Adrenal gland (tissue), 5 donors: ENCODE results near the gene INPP4B.

Source experiments
- POLR2A ChIP-seq, 2 donors: fragments of 450-650 bp; IDR thresholded peaks; one replicate each; pipeline ENCODE4 v1.6.1; 2017; ENCODE audit warnings: antibody characterized with exemption in 2 of 2, mild to moderate bottlenecking in 2 of 2, moderate library complexity in 1 of 2
- TF ChIP-seq, protein P1 (sequence below), 6 experiments: fragments of 450-650 bp in 4 of 6; fragments of 200-600 bp in 2 of 6; sonication (generic) in 1 of 6; IDR thresholded peaks; 1 replicate in 5 of 6; 2 replicates in 1 of 6; pipeline versions ENCODE4 v1.5.1 to v1.8.0; 2016 to 2021; ENCODE audit warnings: antibody characterized with exemption in 6 of 6, mild to moderate bottlenecking in 2 of 6, moderate library complexity in 1 of 6
- donor health status: DM: no; HTN: no; CAD: no.

DNA sequence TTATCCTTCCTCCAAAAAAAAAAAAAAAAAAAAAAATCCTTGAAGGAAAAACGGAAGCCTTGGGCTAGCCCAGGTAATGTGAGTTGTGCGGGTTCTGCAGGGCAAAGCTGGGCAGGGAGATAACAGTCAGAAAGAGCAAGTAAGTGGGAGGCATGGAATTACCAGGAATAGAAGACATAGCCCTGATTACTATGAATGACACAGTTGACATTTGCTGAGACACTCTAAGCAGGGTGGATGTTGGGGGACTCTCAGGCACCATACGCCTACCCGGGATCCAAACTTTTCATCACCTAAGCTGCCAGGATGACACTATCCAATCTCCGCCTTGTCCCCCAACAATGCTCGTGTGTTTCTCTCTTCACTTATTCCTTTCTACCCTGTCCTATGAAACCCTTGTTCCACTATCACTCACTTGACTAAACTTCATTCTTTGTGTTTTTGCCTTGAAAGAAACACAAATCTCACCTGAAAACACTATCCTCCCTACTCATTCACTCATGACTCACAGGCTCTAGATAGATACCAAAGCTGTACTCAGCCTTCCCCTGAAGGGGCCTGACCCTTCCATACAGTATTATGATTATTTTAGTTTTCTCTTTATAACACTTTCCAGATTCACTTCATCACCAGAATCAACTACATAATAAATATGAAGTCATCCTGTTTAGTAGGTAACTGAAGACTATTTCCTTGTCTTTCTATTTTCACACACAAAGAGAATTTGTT lies 158.4 kb downstream of the INPP4B start:
- TF ChIP-seq, protein P1, sequence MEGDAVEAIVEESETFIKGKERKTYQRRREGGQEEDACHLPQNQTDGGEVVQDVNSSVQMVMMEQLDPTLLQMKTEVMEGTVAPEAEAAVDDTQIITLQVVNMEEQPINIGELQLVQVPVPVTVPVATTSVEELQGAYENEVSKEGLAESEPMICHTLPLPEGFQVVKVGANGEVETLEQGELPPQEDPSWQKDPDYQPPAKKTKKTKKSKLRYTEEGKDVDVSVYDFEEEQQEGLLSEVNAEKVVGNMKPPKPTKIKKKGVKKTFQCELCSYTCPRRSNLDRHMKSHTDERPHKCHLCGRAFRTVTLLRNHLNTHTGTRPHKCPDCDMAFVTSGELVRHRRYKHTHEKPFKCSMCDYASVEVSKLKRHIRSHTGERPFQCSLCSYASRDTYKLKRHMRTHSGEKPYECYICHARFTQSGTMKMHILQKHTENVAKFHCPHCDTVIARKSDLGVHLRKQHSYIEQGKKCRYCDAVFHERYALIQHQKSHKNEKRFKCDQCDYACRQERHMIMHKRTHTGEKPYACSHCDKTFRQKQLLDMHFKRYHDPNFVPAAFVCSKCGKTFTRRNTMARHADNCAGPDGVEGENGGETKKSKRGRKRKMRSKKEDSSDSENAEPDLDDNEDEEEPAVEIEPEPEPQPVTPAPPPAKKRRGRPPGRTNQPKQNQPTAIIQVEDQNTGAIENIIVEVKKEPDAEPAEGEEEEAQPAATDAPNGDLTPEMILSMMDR (IDR thresholded peaks at IDR 0.05) = no peak
- TF ChIP-seq POLR2A (IDR thresholded peaks at IDR 0.05) = no peak
